Gastroesophageal sphincter (tissue), 3 donors: ENCODE measurements around the gene PTGDS.

Source experiments
- CTCF ChIP-seq, 4 experiments: fragments of 200-600 bp in 2 of 4; fragments of 450-650 bp in 2 of 4; sonication (generic) in 1 of 4; IDR thresholded peaks; one replicate each; pipeline ENCODE4 v1.5.1; 2017 to 2019; ENCODE audit warnings: antibody characterized with exemption in 4 of 4, mild to moderate bottlenecking in 2 of 4, moderate library complexity in 2 of 4
- EP300 ChIP-seq: sonication (generic); formaldehyde crosslinking; IDR thresholded peaks from one replicate; pipeline ENCODE4 v1.6.1; 2017; ENCODE audit warnings: antibody characterized with exemption, mild to moderate bottlenecking
- POLR2A ChIP-seq, 2 donors: fragments of 450-650 bp; IDR thresholded peaks; one replicate each; pipeline ENCODE4 v1.6.1; 2017; ENCODE audit warnings: antibody characterized with exemption in 2 of 2, mild to moderate bottlenecking in 2 of 2, moderate library complexity in 1 of 2
- POLR2AphosphoS5 ChIP-seq: sonication (generic); formaldehyde crosslinking; IDR thresholded peaks from one replicate; pipeline ENCODE4 v1.6.1; 2017; ENCODE audit warnings: antibody characterized with exemption

- TF ChIP-seq POLR2AphosphoS5: no peak
- no peak for TF ChIP-seq CTCF (IDR thresholded peaks at IDR 0.05)
- no peak for TF ChIP-seq POLR2A (IDR thresholded peaks at IDR 0.05)
- TF ChIP-seq EP300: no peak
Measured at GRCh38 chr9:137021979-137022661, 44.8 kb downstream of the PTGDS start.
